ENCODE measurements around the gene LKAAEAR1. TPM values are rescaled to one million over a fixed set of nuclear protein-coding genes. Genes with fewer than 3 reads are reported as not detected.

LKAAEAR1 gene
- total and polyA plus RNA-seq, 2 of the 13 experiments (the other 11 are each of a cell fraction or from before 2014, with no cell fraction given), result not detected

DNA sequence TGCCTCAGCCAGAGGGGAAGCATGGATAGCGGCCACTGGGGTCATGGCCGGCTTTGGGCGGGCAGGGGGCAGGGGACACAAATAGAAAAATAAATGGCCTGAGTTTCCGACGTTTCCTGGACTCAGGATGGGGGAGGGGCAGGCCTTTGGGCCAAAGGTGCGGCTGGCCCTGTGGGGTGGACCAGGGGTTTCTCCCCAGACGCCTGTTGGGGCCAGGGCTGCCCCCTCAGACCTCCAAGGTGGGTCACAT, 27.6 kb downstream of the LKAAEAR1 start (continued):
- TF ChIP-seq ZNF430 (CRISPR knock-in tag; IDR thresholded peaks at IDR 0.05) (peak; percentile 86), ELF1 (CRISPR knock-in tag; IDR thresholded peaks at IDR 0.05) (no peak), RXRB (CRISPR knock-in tag; IDR thresholded peaks at IDR 0.05; ENCODE audit: borderline replicate concordance) (peak; percentile 91), ZNF264 (CRISPR knock-in tag; IDR thresholded peaks at IDR 0.05) (no peak), NFYC (CRISPR knock-in tag; IDR thresholded peaks at IDR 0.05) (no peak), RXRA (CRISPR knock-in tag; IDR thresholded peaks at IDR 0.05) (peak; percentile 84), RAD51 (IDR thresholded peaks at IDR 0.05; ENCODE audit: borderline replicate concordance) (no peak), ELF4 (CRISPR knock-in tag; IDR thresholded peaks at IDR 0.05; ENCODE audit: borderline replicate concordance) (0 out of 2 replicates have a peak, but pooled peaks have one; percentile 56), ATF7-NPFF (CRISPR knock-in tag; IDR thresholded peaks at IDR 0.05; ENCODE audit: low read depth) (no peak), ZFYVE20 (CRISPR knock-in tag; IDR thresholded peaks at IDR 0.05; ENCODE audit: borderline replicate concordance, low read depth) (no peak)
- TF ChIP-seq, protein P1, sequence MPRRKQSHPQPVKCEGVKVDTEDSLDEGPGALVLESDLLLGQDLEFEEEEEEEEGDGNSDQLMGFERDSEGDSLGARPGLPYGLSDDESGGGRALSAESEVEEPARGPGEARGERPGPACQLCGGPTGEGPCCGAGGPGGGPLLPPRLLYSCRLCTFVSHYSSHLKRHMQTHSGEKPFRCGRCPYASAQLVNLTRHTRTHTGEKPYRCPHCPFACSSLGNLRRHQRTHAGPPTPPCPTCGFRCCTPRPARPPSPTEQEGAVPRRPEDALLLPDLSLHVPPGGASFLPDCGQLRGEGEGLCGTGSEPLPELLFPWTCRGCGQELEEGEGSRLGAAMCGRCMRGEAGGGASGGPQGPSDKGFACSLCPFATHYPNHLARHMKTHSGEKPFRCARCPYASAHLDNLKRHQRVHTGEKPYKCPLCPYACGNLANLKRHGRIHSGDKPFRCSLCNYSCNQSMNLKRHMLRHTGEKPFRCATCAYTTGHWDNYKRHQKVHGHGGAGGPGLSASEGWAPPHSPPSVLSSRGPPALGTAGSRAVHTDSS (CRISPR knock-in tag; conservative IDR thresholded peaks at IDR 0.05), result no peak
- TF ChIP-seq, protein P2, sequence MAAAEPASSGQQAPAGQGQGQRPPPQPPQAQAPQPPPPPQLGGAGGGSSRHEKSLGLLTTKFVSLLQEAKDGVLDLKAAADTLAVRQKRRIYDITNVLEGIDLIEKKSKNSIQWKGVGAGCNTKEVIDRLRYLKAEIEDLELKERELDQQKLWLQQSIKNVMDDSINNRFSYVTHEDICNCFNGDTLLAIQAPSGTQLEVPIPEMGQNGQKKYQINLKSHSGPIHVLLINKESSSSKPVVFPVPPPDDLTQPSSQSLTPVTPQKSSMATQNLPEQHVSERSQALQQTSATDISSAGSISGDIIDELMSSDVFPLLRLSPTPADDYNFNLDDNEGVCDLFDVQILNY (CRISPR knock-in tag; conservative IDR thresholded peaks at IDR 0.05), result no peak
- TF ChIP-seq, protein P3, sequence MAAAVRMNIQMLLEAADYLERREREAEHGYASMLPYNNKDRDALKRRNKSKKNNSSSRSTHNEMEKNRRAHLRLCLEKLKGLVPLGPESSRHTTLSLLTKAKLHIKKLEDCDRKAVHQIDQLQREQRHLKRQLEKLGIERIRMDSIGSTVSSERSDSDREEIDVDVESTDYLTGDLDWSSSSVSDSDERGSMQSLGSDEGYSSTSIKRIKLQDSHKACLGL (CRISPR knock-in tag; IDR thresholded peaks at IDR 0.05), result no peak
- TF ChIP-seq, protein P4, sequence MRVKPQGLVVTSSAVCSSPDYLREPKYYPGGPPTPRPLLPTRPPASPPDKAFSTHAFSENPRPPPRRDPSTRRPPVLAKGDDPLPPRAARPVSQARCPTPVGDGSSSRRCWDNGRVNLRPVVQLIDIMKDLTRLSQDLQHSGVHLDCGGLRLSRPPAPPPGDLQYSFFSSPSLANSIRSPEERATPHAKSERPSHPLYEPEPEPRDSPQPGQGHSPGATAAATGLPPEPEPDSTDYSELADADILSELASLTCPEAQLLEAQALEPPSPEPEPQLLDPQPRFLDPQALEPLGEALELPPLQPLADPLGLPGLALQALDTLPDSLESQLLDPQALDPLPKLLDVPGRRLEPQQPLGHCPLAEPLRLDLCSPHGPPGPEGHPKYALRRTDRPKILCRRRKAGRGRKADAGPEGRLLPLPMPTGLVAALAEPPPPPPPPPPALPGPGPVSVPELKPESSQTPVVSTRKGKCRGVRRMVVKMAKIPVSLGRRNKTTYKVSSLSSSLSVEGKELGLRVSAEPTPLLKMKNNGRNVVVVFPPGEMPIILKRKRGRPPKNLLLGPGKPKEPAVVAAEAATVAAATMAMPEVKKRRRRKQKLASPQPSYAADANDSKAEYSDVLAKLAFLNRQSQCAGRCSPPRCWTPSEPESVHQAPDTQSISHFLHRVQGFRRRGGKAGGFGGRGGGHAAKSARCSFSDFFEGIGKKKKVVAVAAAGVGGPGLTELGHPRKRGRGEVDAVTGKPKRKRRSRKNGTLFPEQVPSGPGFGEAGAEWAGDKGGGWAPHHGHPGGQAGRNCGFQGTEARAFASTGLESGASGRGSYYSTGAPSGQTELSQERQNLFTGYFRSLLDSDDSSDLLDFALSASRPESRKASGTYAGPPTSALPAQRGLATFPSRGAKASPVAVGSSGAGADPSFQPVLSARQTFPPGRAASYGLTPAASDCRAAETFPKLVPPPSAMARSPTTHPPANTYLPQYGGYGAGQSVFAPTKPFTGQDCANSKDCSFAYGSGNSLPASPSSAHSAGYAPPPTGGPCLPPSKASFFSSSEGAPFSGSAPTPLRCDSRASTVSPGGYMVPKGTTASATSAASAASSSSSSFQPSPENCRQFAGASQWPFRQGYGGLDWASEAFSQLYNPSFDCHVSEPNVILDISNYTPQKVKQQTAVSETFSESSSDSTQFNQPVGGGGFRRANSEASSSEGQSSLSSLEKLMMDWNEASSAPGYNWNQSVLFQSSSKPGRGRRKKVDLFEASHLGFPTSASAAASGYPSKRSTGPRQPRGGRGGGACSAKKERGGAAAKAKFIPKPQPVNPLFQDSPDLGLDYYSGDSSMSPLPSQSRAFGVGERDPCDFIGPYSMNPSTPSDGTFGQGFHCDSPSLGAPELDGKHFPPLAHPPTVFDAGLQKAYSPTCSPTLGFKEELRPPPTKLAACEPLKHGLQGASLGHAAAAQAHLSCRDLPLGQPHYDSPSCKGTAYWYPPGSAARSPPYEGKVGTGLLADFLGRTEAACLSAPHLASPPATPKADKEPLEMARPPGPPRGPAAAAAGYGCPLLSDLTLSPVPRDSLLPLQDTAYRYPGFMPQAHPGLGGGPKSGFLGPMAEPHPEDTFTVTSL (CRISPR knock-in tag; IDR thresholded peaks at IDR 0.05; ENCODE audit: borderline replicate concordance), result no peak
- TF ChIP-seq, protein P5, sequence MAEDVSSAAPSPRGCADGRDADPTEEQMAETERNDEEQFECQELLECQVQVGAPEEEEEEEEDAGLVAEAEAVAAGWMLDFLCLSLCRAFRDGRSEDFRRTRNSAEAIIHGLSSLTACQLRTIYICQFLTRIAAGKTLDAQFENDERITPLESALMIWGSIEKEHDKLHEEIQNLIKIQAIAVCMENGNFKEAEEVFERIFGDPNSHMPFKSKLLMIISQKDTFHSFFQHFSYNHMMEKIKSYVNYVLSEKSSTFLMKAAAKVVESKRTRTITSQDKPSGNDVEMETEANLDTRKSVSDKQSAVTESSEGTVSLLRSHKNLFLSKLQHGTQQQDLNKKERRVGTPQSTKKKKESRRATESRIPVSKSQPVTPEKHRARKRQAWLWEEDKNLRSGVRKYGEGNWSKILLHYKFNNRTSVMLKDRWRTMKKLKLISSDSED (CRISPR knock-in tag; IDR thresholded peaks at IDR 0.05), result peak; percentile 4; the same call in 1 of the 2 replicates
- TF ChIP-seq, protein P6, sequence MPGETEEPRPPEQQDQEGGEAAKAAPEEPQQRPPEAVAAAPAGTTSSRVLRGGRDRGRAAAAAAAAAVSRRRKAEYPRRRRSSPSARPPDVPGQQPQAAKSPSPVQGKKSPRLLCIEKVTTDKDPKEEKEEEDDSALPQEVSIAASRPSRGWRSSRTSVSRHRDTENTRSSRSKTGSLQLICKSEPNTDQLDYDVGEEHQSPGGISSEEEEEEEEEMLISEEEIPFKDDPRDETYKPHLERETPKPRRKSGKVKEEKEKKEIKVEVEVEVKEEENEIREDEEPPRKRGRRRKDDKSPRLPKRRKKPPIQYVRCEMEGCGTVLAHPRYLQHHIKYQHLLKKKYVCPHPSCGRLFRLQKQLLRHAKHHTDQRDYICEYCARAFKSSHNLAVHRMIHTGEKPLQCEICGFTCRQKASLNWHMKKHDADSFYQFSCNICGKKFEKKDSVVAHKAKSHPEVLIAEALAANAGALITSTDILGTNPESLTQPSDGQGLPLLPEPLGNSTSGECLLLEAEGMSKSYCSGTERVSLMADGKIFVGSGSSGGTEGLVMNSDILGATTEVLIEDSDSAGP (CRISPR knock-in tag; IDR thresholded peaks at IDR 0.05; ENCODE audit: borderline replicate concordance), result no peak
- TF ChIP-seq, protein P7, sequence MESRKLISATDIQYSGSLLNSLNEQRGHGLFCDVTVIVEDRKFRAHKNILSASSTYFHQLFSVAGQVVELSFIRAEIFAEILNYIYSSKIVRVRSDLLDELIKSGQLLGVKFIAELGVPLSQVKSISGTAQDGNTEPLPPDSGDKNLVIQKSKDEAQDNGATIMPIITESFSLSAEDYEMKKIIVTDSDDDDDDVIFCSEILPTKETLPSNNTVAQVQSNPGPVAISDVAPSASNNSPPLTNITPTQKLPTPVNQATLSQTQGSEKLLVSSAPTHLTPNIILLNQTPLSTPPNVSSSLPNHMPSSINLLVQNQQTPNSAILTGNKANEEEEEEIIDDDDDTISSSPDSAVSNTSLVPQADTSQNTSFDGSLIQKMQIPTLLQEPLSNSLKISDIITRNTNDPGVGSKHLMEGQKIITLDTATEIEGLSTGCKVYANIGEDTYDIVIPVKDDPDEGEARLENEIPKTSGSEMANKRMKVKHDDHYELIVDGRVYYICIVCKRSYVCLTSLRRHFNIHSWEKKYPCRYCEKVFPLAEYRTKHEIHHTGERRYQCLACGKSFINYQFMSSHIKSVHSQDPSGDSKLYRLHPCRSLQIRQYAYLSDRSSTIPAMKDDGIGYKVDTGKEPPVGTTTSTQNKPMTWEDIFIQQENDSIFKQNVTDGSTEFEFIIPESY (CRISPR knock-in tag; IDR thresholded peaks at IDR 0.05), result no peak

Measured in HepG2 (cell line).